Sciatic nerve (tissue), 2 donors: ENCODE data around the gene SRP9. TPM values are rescaled to one million over a fixed set of nuclear protein-coding genes. Genes with fewer than 3 reads are reported as not detected.
A peak's percentile ranks its signal among the peaks of the same experiment; 100 is the strongest.
"Not testable (repeated sequence)": the region's sequence is repeated elsewhere in the genome, so short reads cannot be mapped to it uniquely, and the experiment has no call there.

Source experiments
- ATAC-seq: fragments of 200-7000 bp; cut with Tn5 transposase; one replicate; pipeline ENCODE4 v1.9.1; 2020; ENCODE audit warnings: mild to moderate bottlenecking, moderate library complexity
- DNase-seq: peaks from one replicate; pipeline ENCODE4 v3.0.0-alpha.2; 2020; ENCODE audit warnings: low spot score
- intact Hi-C: fragments of 100-400 bp; cut with DNase I; formaldehyde crosslinking; loops from one replicate; pipeline ENCODE4 v1.14.2; 2022
- total RNA-seq: library from RNA; stranded (reverse); fragmentation: NEBNext Ultra II Directional; extraction: Animal tissue kit (Norgen Biotek cat#: 25700); gene quantifications from one replicate; pipeline ENCODE4 v1.2.1, GENCODE V29; 2021
- donor health status: DM: no; HTN: no; CAD: no.
- donor health status: DM: no; HTN: no; CAD: no.

Gene SRP9
- total RNA-seq, 1 donor from 2014 or later = 151 TPM

- DNase-seq = no peak
- intact Hi-C loops = loop anchor here (5.0 kb wide), 1 partner anchor 294 kb away; no protein-coding TSS in a partner anchor
These were observed 5.8 kb upstream of the SRP9 start for GRCh38 chr1:225771661-225772322.

DNA sequence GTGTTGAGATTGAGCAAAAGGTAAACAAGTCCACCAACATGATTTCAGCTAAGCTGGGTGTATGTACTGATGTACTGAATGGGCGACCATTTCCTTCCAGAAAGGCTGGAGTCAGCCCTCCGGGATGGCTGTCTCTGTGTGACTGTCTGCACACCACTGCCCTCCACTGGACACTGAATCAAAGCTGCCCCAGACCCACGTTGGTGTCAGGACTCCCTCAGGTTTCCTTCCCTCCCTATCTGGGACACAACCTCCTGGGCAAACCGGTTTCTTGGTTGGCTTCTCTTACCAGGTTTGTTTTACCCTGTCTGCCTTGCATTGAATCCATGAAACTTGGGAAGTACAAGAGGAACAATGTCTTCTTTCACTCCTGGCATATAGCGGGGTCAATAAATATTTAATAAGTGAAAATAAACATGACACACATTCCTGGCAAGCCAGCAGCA is 5.3 kb upstream of the SRP9 start:
- ATAC-seq (peak; percentile 83), DNase-seq (peak; percentile 88)
- intact Hi-C loops = loop anchor here (5.0 kb wide), 1 partner anchor 295 kb away; no protein-coding TSS in a partner anchor

More at GRCh38 chr1:225771661-225772322, 5.8 kb upstream of the SRP9 start:
- peak; percentile 1 for ATAC-seq

GRCh38 chr1:225772848-225773247 is 4.8 kb upstream of the SRP9 start:
- no peak for ATAC-seq
- intact Hi-C loops = loop anchor here (5.0 kb wide), 1 partner anchor 296 kb away; no protein-coding TSS in a partner anchor
- no peak for DNase-seq

DNA sequence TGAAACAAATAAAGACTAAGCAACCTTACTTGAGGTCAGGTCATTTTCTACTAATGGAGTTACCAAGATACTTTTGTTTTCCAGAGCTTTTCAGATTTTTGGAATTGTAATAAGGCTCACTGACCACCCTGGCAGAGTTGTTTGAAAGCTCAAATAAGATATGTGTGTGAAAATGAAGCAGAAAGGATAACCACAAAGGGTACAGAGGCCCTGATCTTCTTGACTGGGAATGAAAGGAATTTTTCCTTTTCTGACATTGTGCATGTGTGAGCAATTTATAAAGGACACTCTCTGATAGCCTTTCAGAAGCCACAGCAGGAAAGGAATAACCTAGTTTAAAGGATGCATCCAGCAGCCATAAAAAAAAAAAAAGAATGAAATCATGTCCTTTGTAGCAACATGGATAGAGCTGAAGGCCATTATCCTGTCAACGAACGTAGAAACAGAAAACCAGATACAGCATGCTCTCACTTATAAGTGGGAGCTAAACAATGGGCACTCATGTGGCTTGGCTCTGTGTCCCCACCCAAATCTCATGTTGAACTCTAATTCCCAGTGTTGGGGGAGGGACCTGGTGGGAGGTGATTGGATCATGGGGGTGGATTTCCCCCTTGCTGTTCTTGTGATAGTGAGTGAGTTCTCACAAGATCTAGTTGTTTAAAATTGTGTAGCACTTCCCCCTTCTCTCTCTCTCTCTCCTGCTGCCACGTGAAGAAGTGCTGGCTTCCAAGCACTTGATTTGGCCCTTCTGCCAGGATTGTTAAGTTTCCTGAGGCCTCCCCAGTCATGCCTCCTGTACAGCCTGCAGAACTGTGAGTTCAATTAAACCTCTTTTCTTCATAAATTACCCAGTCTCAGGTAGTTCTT is 3.1 kb upstream of the SRP9 start:
- no peak for ATAC-seq
- intact Hi-C loops = loop anchor here (5.0 kb wide), 1 partner anchor 297 kb away; no protein-coding TSS in a partner anchor
- no peak for DNase-seq

GRCh38 chr1:225776294-225776693 is 1.3 kb upstream of the SRP9 start:
- DNase-seq (no peak), ATAC-seq (no peak)
- intact Hi-C loops = no loop called here

DNA sequence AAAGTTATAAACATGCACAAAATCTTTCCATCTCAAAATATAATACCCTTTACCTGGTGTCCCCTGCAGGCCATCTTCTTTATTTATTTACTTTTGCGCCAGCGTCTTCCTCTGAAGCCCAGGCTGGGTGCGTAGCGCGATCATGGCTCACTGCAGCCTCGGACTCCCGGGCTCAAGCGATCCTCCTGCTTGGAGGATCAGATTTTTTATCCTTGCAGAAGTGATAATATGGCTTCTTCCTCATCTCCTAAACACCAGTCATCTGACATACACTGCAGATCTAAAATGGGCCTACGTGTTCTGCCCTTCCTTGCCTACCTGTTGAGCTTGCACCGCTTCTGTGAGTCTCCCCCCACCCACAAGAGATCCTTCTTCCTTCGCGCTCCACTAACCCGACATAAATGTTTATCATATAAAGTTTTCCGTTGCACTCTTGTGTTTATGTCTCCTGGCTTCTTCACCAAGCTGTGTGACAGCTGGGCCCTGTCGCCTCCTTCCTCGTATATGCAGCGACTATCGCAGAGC is 506 bp upstream of the SRP9 start:
- peak; percentile 1 for ATAC-seq
- intact Hi-C loops = loop anchor here (1.0 kb wide), 1 partner anchor 133 kb away; no protein-coding TSS in a partner anchor

GRCh38 chr1:225778337-225778669 is 677 bp downstream of the SRP9 start:
- ATAC-seq (no peak), DNase-seq (no peak)
- intact Hi-C loops = no loop called here

More for the DNA sequence above, 506 bp upstream of the SRP9 start:
- no peak for DNase-seq

DNA sequence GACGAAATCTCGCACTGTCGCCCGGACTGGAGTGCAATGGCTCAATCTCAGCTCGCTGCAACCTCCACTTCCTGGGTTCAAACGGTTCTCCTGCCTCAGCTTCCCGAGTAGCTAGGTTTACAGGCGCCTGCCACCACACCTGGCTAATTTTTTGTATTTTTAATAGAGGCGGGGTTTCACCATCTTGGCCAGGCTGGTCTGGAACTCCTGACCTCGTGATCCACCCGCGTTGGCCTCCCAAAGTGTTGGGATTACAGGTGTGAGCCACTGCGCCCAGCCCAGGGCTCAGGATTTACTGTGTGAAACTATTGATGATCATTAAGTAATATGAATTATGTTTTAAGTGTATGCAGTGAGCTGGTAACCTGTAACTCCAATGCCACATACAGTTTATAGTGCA is 1.5 kb downstream of the SRP9 start:
- DNase-seq, ATAC-seq, intact Hi-C loops: not testable (repeated sequence)

DNA sequence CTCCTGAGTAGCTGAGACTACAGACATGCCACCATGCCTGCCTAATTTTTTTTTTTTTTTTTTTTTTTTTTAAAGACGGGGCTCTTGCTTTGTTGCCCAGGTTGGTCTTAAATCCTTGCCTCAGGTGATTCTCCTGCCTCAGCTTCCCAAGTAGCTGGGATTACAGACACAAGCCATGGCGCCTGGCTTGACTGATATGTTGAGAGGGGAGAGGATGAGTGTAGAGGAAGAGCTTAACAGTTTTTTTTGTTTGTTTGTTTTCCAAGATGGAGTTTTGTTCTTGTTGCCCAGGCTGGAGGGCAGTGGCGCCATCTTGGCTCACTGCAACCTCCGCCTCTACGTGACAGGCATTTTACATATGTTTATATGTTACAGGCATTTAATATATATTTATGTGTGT is 2.5 kb downstream of the SRP9 start:
- intact Hi-C loops = no loop called here
- ATAC-seq (no peak), DNase-seq (no peak)

GRCh38 chr1:225780630-225781029 is 3.0 kb downstream of the SRP9 start:
- DNase-seq = no peak
- intact Hi-C loops = no loop called here
- ATAC-seq = no peak

DNA sequence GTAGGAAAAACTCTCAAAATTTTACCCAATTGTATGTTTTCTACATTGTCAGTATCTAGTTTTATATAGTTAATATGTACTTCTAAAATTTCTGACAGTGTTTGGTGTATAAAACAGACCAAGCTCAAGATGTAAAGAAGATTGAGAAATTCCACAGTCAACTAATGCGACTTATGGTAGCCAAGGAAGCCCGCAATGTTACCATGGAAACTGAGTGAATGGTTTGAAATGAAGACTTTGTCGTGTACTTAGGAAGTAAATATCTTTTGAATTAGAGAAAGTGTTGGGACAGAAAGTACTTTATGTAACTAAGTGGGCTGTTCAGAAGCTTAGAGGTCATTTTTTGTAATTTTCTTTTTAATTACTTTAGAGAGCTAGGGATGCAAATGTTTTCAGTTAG is 11.5 kb downstream of the SRP9 start:
- ATAC-seq, intact Hi-C loops, DNase-seq: not testable (repeated sequence)

GRCh38 chr1:225794954-225795353 is 17.3 kb downstream of the SRP9 start:
- no peak for ATAC-seq
- intact Hi-C loops = no loop called here
- no peak for DNase-seq

DNA sequence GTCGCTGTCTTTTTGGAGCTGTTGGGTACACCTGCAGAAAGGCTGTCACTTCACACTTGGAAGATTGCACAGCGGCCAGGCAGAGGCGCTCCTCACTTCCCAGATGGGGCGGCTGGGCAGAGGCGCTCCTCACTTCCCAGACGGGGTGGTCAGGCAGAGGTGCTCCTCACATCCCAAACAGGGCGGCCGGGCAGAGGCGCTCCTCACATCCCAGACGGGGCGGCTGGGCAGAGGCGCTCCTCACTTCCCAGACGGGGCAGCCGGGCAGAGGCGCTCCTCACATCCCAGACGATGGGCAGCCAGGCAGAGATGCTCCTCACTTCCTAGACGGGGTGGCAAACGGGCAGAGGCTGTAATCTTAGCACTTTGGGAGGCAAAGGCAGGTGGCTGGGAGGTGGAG is 18.5 kb downstream of the SRP9 start:
- DNase-seq, intact Hi-C loops, ATAC-seq: not testable (repeated sequence)

- DNase-seq, ATAC-seq, intact Hi-C loops: not testable (repeated sequence)
These were observed 23.5 kb downstream of the SRP9 start for GRCh38 chr1:225801146-225801545.

DNA sequence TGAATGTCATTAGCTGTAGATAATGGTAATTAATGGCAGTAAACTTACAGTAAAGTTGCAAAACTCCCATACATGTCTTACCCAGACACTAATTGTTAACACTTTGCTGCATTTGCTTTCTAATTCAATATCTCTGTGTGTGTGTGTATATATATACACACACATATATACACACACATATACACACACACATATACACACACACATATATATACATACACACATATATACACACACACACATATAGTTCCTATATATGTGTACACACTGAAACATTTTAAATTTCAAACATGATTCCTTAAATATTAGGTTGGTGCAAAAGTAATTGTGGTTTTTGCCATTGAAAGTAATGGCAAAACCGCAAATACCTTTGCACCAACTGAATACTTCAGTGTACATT is 28.6 kb downstream of the SRP9 start:
- intact Hi-C loops = no loop called here
- ATAC-seq (no peak), DNase-seq (no peak)

GRCh38 chr1:225806736-225807135 is 29.1 kb downstream of the SRP9 start:
- DNase-seq, intact Hi-C loops, ATAC-seq: not testable (repeated sequence)

GRCh38 chr1:225808136-225808535 is 30.5 kb downstream of the SRP9 start:
- ATAC-seq = no peak
- intact Hi-C loops = no loop called here
- no peak for DNase-seq

DNA sequence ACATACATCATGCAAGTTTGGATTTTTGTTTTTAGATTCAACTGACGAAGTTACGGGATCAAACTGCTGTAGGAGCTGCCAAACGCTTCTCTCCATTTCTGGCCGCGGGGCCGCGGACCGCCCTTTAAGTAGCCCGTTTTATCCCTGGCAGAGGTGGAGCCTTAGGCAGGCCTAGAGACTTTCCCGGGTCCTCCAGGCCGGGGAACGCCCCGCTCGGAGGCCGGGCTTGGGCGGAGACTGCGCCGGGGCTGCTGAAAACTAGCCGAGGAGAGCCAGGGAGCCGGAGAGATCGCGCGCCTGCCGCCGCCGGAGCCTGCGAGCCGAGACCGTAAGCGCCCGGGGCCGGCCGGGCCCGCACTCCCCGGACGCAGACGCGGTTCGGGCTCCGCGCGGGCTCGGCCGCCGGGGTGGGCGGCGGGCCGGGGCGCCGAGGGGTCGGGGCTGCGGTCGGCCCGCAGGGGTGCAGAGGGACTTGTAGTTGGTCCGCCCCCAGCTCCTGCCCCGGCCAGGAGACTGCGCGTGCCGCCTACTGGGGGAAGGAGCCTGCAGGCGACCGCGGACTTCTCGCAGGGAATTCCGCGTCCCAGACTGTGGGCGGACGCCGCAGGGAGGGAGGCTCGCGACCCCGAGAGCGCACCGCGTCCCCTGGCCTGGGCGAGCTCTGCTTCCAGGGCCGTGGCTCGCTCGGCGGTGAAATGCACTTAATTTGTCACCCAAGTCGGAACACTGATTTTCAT is 32.4 kb downstream of the SRP9 start, which contains the start of gene EPHX1:
EPHX1 (plus strand) TSS at position 283 of the 737 bp plus-strand sequence. CDS start 18,606 bp downstream, outside the sequence.
- DNase-seq = peak; percentile 95

More for the DNA sequence above, 32.4 kb downstream of the SRP9 start, which contains the start of gene EPHX1:
- intact Hi-C loops = no loop called here
- ATAC-seq = peak; percentile 82
